ENCODE results near the gene CADM2.

GRCh38 chr3:85054579-85054978 lies 95.8 kb downstream of the CADM2 start:
- TF ChIP-seq POLR2A (IDR thresholded peaks at IDR 0.05) (no peak), CTCF (IDR thresholded peaks at IDR 0.05) (no peak)

All from thyroid gland (tissue), 4 donors.